Testis (tissue), 2 donors: ENCODE data around the gene TFAP2E.

Experiments used
- CTCF ChIP-seq, 3 experiments: fragments of 450-650 bp in 2 of 3; fragments of 200-600 bp in 1 of 3; sonication (generic) in 1 of 3; IDR thresholded peaks; one replicate each; pipeline ENCODE4 v1.5.1; 2016 to 2019; ENCODE audit warnings: antibody characterized with exemption in 3 of 3, mild to moderate bottlenecking in 2 of 3, moderate library complexity in 1 of 3
- POLR2A ChIP-seq: fragments of 450-650 bp; IDR thresholded peaks from one replicate; pipeline ENCODE4 v1.6.1; 2017; ENCODE audit warnings: antibody characterized with exemption, mild to moderate bottlenecking, moderate library complexity

GRCh38 chr1:35597870-35598269, 24.8 kb downstream of the TFAP2E start:
- no peak for TF ChIP-seq POLR2A
- TF ChIP-seq CTCF (IDR thresholded peaks at IDR 0.05), result no peak
